Measurements from ENCODE around the gene N4BP3. TPM values are rescaled to one million over a fixed set of nuclear protein-coding genes. Genes with fewer than 3 reads are reported as not detected.
A peak's percentile ranks its signal among the peaks of the same experiment; 100 is the strongest.
"Not testable (repeated sequence)": the region's sequence is repeated elsewhere in the genome, so short reads cannot be mapped to it uniquely, and the experiment has no call there.

N4BP3 gene
- 1 to 10 TPM; 7.0 to 7.2 TPM for total RNA-seq
- polyA plus RNA-seq: 1 to 10 TPM; 1.6 to 5.5 (median 2.0) TPM
- 43.3 to 77.5 (median 51.2) reads per million in 6 experiments for total RNA-seq

DNA sequence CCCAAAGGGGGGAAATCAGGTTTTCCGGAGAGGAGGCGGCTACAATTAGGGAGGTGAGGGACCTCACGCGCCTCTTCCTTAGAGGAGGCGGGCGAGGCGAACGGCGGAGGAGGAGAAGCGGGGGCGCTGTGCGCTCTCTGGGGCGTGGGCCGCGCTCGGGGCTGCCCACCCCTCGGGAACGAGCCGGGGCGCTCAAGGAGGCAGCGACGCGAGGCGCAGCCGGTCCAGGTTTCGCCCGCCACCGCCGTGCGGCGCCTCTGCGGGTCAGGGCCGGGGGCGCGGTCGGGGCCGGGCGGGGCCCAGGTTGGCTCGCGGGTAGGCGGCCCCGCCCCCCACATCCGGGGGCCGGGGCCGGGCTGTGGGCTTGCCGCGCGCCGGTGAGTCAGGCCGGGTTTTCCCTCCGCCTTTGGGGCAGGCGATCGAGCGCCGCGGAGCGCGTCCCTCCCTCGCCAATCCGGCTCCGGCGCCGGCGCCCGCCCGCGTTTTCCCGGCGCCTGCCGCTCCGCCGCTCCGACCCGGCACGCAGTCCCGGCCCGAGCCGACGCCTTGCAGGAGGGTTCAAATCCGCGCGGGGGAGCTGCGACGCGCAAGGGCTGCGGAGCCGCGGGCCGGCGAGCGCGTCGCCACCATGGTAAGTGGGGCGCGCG is at the start of gene N4BP3:
Gene N4BP3, plus strand, starts transcription at position 392 of the 647 bp plus-strand sequence. CDS start 6,052 bp downstream, outside the sequence.
- peaks cover 0 to 4% (median 0%) of the 10 kb centered on the region in 5 donors for H3K27me3 Mint-ChIP-seq
- H3K4me1 Mint-ChIP-seq: peaks cover 26 to 56% (median 47%) of the 10 kb centered on the region in 4 donors
- H3K27ac Mint-ChIP-seq: peak within 1 kb of the TSS; percentile 84 to 98 (median 96)
- H3K4me3 Mint-ChIP-seq: peak within 1 kb of the TSS; percentile 88 to 98 (median 94)
- no peaks in the 10 kb centered on the region for H3K9me3 Mint-ChIP-seq
- POLR2A ChIA-PET: interaction anchor here (1.1 to 3.7 kb wide), 5 partner anchors 10 to 30 kb away, joined by 3 to 37 read pairs (median 7); partner anchors contain the start of gene RMND5B
- no peaks in the 10 kb centered on the region for H3K36me3 Mint-ChIP-seq
- DNase-seq: peak; percentile 63 to 86 (median 72)
- ATAC-seq: peak; percentile 42 to 54

- peak overlapping the region in 8 of 10 donors; percentile 26 to 82 (median 66) for H3K4me3 Mint-ChIP-seq
- ATAC-seq: no peak
- peak overlapping the region in 3 of 10 donors; percentile 17 to 69 (median 43) for H3K27ac Mint-ChIP-seq
- peaks cover 0 to 2% (median 0%) of the 10 kb centered on the region in 5 donors for H3K27me3 Mint-ChIP-seq
- H3K9me3 Mint-ChIP-seq: no peaks in the 10 kb centered on the region
- POLR2A ChIA-PET: interaction anchor here (0.7 kb wide), 1 partner anchor 111 kb away, joined by 3 read pairs; no protein-coding TSS in a partner anchor
- no peaks in the 10 kb centered on the region for H3K36me3 Mint-ChIP-seq
- DNase-seq: no peak
- peaks cover 11 to 33% (median 30%) of the 10 kb centered on the region in 4 donors for H3K4me1 Mint-ChIP-seq
Measured at GRCh38 chr5:178067755-178068154, 45.6 kb upstream of the N4BP3 start.

DNA sequence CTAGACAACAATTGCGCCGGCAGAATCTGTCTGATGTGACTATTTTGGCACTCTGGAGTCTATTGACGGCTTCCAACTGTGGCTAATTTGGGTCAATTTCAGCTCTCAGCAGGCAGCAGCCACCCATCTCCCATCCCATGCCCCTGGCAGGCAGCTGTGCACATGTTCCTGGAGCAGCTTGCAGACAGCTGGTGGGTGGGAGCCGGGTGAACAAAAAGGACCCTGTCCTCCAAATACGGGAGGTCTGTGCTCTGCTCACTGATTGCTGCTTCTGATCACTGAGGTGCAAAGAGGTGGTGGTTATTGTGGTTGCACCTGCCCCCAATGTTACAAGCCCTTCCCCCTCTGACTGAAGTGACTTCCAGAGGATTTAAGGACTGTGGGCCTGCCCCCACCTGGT is 45.0 kb upstream of the N4BP3 start:
- H3K36me3 Mint-ChIP-seq: no peaks in the 10 kb centered on the region
- peaks cover 10 to 33% (median 29%) of the 10 kb centered on the region in 4 donors for H3K4me1 Mint-ChIP-seq
- H3K27me3 Mint-ChIP-seq: peaks cover 0 to 2% (median 0%) of the 10 kb centered on the region in 5 donors
- H3K27ac Mint-ChIP-seq: peak overlapping the region in 7 of 10 donors; percentile 34 to 89 (median 66)
- DNase-seq (peak in 6 of 10 donors; percentile 5 to 53 (median 22)), ATAC-seq (peak; percentile 87 to 89)
- H3K9me3 Mint-ChIP-seq: no peaks in the 10 kb centered on the region
- peak overlapping the region; percentile 36 to 82 (median 66) for H3K4me3 Mint-ChIP-seq
- POLR2A ChIA-PET: interaction anchor here (0.9 kb wide), 1 partner anchor 77 kb away, joined by 3 read pairs; no protein-coding TSS in a partner anchor

DNA sequence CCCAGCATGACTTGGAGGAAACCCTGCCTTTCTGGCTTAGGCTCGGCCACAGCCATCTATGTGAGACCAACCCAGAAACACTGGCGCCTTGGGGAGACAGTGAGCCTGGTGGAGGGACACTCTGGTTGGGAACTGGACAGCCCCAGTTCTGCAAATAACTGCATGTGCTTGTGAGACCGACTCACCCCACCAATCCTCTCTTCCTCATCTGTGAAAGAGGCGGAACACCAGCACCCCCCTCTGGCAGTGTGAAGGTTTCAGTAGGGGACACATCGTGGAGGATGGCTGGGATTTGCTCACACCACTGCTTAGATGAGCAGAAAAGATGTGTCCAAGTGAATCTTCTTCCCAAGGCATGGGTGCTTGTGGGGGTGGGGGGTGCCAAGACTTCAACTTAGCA is 43.4 kb upstream of the N4BP3 start:
- H3K27ac Mint-ChIP-seq: peak overlapping the region in 1 of 10 donors; percentile 12

DNA sequence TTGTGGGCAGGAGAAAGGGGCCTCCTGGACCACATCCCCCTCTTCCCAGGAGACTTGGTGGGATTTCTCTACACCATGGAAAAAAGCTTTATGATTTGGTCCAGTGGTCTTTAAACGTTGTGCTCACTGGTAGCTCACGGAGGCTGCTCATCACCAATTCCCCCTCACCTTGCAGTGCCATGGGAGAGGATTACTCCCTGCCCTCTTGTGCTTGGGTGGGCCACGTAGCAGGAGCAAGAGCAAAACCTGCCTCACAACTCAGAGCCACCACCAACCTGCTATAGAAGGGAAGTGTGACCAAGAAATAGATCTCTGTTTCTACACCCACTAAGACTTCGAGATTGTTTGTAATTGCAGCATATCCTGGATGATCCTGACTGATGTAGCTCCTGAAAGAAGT is 42.2 kb upstream of the N4BP3 start:
- H3K27ac Mint-ChIP-seq: no peak overlapping the region
- no peak overlapping the region for H3K4me3 Mint-ChIP-seq
- POLR2A ChIA-PET: no interaction called here
- ATAC-seq: no peak
- no peak for DNase-seq
- no peaks in the 10 kb centered on the region for H3K36me3 Mint-ChIP-seq
- H3K4me1 Mint-ChIP-seq: peaks cover 12 to 37% (median 31%) of the 10 kb centered on the region in 4 donors
- H3K27me3 Mint-ChIP-seq: peaks cover 0 to 4% (median 0%) of the 10 kb centered on the region in 5 donors
- H3K9me3 Mint-ChIP-seq: no peaks in the 10 kb centered on the region

More for the DNA sequence above, 43.4 kb upstream of the N4BP3 start:
- peaks cover 10 to 33% (median 29%) of the 10 kb centered on the region in 4 donors for H3K4me1 Mint-ChIP-seq
- POLR2A ChIA-PET: interaction anchor here (0.7 kb wide), 1 partner anchor 463 kb away, joined by 3 read pairs; no protein-coding TSS in a partner anchor
- ATAC-seq: peak; percentile 54 to 61
- DNase-seq: peak in 9 of 10 donors; percentile 19 to 77 (median 38)
- no peaks in the 10 kb centered on the region for H3K9me3 Mint-ChIP-seq
- peaks cover 0 to 3% (median 0%) of the 10 kb centered on the region in 5 donors for H3K27me3 Mint-ChIP-seq
- H3K4me3 Mint-ChIP-seq: peak overlapping the region in 1 of 10 donors; percentile 6
- no peaks in the 10 kb centered on the region for H3K36me3 Mint-ChIP-seq

DNA sequence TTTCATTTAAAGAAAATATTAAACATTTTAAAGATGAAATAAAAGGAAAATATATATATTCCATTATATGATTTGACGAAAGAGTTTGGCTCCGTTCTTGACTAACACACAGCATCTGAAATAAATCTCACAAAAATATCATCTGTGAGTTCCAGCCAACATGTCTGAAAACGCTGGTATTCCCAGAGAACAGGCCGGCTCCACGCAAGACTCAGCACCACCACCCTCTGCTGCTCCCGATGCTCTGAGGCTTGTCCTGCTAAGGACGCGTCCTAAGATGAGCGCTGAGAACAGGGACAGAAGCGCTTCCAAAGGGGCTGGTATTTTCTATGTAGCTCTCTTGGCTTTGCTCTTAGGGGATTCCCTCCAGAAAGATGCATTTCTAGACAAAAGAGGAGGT is 40.6 kb upstream of the N4BP3 start:
- Mint-ChIP-seq H3K4me1 (peaks cover 11 to 29% (median 22%) of the 10 kb centered on the region in 4 donors), H3K36me3 (no peaks in the 10 kb centered on the region), H3K27me3 (peaks cover 0 to 4% (median 0%) of the 10 kb centered on the region in 5 donors), H3K9me3 (no peaks in the 10 kb centered on the region), H3K27ac (no peak overlapping the region), H3K4me3 (no peak overlapping the region)
- POLR2A ChIA-PET: no interaction called here
- no peak for ATAC-seq
- no peak for DNase-seq

DNA sequence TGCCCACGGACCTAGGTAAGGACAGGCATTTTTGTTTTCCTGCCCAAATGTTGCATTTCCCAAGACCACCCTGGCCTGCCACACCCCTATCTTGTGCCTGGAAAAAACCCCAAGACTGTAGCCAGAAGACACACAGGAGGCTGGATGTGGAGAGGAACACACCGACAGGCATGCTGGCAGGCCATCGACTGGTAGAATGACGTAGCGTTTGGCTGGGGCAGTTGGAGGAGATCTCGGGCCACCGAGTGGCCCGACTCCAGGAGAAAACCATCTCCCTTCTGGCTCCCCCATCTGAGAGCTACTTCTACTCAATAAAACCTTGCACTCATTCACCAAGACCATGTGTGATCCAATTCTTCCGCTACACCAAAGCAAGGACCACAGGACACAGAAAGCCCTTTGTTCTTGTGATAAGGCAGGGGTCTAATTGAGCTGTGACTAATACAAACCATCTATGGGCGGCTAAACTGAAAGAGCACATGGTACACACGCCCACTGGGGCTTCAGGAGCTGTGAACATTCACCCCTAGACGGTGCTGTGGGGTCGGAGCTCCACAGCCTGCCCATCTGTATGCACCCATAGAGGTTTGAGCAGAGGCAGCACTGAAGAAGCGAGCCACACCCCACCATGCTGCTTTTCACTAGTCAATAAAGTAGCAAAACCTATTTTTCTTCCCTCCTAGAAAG is 38.9 kb upstream of the N4BP3 start:
- POLR2A ChIA-PET: interaction anchor here (0.6 to 2.6 kb wide), 4 partner anchors 17 to 88 kb away, joined by 3 to 12 read pairs (median 10); no protein-coding TSS in a partner anchor
- ATAC-seq: no peak
- no peak for DNase-seq
- H3K36me3 Mint-ChIP-seq: no peaks in the 10 kb centered on the region
- no peak overlapping the region for H3K27ac Mint-ChIP-seq
- peaks cover 0 to 4% (median 0%) of the 10 kb centered on the region in 5 donors for H3K27me3 Mint-ChIP-seq
- peaks cover 1 to 12% (median 8%) of the 10 kb centered on the region in 4 donors for H3K4me1 Mint-ChIP-seq
- H3K9me3 Mint-ChIP-seq: no peaks in the 10 kb centered on the region
- no peak overlapping the region for H3K4me3 Mint-ChIP-seq

DNA sequence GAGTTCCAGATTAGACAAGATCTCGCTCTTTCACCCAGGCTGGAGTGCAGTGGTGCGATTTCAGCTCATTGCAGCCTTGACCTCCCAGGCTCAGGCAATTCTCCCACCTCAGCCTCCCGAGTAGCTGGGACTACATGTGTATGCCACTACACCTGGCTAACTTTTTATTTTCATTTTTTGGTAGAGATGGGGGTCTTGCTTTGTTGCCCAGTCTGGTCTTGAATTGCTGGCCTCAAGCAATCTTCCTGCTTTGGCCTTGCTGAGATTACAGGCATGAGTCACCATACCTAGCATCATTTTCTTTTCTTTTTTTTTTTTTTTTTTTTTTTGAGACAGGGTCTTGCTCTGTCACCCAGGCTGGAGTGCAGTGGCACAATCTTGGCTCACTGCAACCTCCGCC is 36.4 kb upstream of the N4BP3 start:
- H3K36me3 Mint-ChIP-seq, H3K27ac Mint-ChIP-seq: not testable (repeated sequence)

GRCh38 chr5:178077751-178078150 is 35.6 kb upstream of the N4BP3 start:
- Mint-ChIP-seq H3K9me3 (no peaks in the 10 kb centered on the region), H3K4me3 (no peak overlapping the region), H3K36me3 (no peaks in the 10 kb centered on the region), H3K27me3 (peaks cover 0 to 4% (median 0%) of the 10 kb centered on the region in 5 donors), H3K4me1 (peaks cover 0 to 6% (median 4%) of the 10 kb centered on the region in 4 donors), H3K27ac (no peak overlapping the region)
- ATAC-seq: no peak
- DNase-seq: no peak
- POLR2A ChIA-PET: interaction anchor here (1.3 to 1.4 kb wide), 2 partner anchors 39 to 67 kb away, joined by 3 to 4 read pairs; no protein-coding TSS in a partner anchor

More for the DNA sequence above, 36.4 kb upstream of the N4BP3 start:
- H3K4me3 Mint-ChIP-seq, DNase-seq, H3K4me1 Mint-ChIP-seq, H3K27me3 Mint-ChIP-seq, ATAC-seq, H3K9me3 Mint-ChIP-seq: not testable (repeated sequence)
- POLR2A ChIA-PET: interaction anchor here (0.6 to 2.6 kb wide), 5 partner anchors 40 to 86 kb away, joined by 3 to 10 read pairs (median 4); no protein-coding TSS in a partner anchor

GRCh38 chr5:178078197-178079010 is 34.9 kb upstream of the N4BP3 start:
- DNase-seq (no peak), ATAC-seq (no peak)
- Mint-ChIP-seq H3K4me1 (peaks cover 0 to 6% (median 4%) of the 10 kb centered on the region in 4 donors), H3K9me3 (no peaks in the 10 kb centered on the region), H3K36me3 (no peaks in the 10 kb centered on the region), H3K27me3 (peaks cover 0 to 4% (median 2%) of the 10 kb centered on the region in 5 donors), H3K4me3 (no peak overlapping the region), H3K27ac (peak overlapping the region in 1 of 10 donors; percentile 26)
- POLR2A ChIA-PET: interaction anchor here (1.3 to 1.4 kb wide), 2 partner anchors 38 to 66 kb away, joined by 3 to 4 read pairs; no protein-coding TSS in a partner anchor

GRCh38 chr5:178080056-178080455 is 33.3 kb upstream of the N4BP3 start:
- Mint-ChIP-seq H3K4me3 (no peak overlapping the region), H3K4me1 (peaks cover 4 to 8% (median 6%) of the 10 kb centered on the region in 4 donors), H3K36me3 (no peaks in the 10 kb centered on the region), H3K27me3 (peaks cover 0 to 4% (median 2%) of the 10 kb centered on the region in 5 donors), H3K9me3 (no peaks in the 10 kb centered on the region), H3K27ac (no peak overlapping the region)
- DNase-seq (no peak), ATAC-seq (no peak)
- POLR2A ChIA-PET: no interaction called here

All from naive thymus-derived CD8-positive, alpha-beta T cell (primary cell).